ENCODE results near the gene NXF2.
"Not testable (repeated sequence)": the region's sequence is repeated elsewhere in the genome, so short reads cannot be mapped to it uniquely, and the experiment has no call there.

- TF ChIP-seq SP1 (CRISPR knock-in tag; conservative IDR thresholded peaks at IDR 0.05); CTCF (IDR thresholded peaks at IDR 0.05); ZBTB21 (CRISPR knock-in tag; IDR thresholded peaks at IDR 0.05; ENCODE audit: borderline replicate concordance); ATF1 (CRISPR knock-in tag; IDR thresholded peaks at IDR 0.05); ZNF416 (CRISPR knock-in tag; IDR thresholded peaks at IDR 0.05); NFYB (CRISPR knock-in tag; conservative IDR thresholded peaks at IDR 0.05; ENCODE audit: low read depth); TCF7 (CRISPR knock-in tag; IDR thresholded peaks at IDR 0.05; ENCODE audit: low read depth); HMGA2 (CRISPR knock-in tag; IDR thresholded peaks at IDR 0.05); SMAD3 (CRISPR knock-in tag; IDR thresholded peaks at IDR 0.05; ENCODE audit: borderline replicate concordance): not testable (repeated sequence)
These were observed 25.3 kb downstream of the NXF2 start for GRCh38 chrX:102272231-102272630.

Measured in WTC11 (cell line).